HL-60 (cell line): Measurements from ENCODE around the gene ERC2.

Source experiments
- CTCF ChIP-seq: IDR thresholded peaks from one replicate; pipeline ENCODE4 v1.5.1; 2011; ENCODE audit warnings: low read length, control low read depth, inconsistent platforms; ENCODE audit not compliant: insufficient read depth
- GABPA ChIP-seq: IDR thresholded peaks from 2 replicates; pipeline ENCODE4 v1.6.1; 2012; ENCODE audit warnings: low read depth
- POLR2AphosphoS5 ChIP-seq: IDR thresholded peaks from 2 replicates; pipeline ENCODE4 v1.6.1; 2012; ENCODE audit warnings: low read depth
- TF ChIP-seq, protein P1 (sequence below): IDR thresholded peaks from 2 replicates; pipeline ENCODE4 v1.6.1; 2012; ENCODE audit warnings: low read depth; ENCODE audit not compliant: insufficient replicate concordance

GRCh38 chr3:56187051-56187450 is 281.2 kb downstream of the ERC2 start:
- TF ChIP-seq CTCF = no peak
- no peak for TF ChIP-seq POLR2AphosphoS5
- TF ChIP-seq, protein P1, sequence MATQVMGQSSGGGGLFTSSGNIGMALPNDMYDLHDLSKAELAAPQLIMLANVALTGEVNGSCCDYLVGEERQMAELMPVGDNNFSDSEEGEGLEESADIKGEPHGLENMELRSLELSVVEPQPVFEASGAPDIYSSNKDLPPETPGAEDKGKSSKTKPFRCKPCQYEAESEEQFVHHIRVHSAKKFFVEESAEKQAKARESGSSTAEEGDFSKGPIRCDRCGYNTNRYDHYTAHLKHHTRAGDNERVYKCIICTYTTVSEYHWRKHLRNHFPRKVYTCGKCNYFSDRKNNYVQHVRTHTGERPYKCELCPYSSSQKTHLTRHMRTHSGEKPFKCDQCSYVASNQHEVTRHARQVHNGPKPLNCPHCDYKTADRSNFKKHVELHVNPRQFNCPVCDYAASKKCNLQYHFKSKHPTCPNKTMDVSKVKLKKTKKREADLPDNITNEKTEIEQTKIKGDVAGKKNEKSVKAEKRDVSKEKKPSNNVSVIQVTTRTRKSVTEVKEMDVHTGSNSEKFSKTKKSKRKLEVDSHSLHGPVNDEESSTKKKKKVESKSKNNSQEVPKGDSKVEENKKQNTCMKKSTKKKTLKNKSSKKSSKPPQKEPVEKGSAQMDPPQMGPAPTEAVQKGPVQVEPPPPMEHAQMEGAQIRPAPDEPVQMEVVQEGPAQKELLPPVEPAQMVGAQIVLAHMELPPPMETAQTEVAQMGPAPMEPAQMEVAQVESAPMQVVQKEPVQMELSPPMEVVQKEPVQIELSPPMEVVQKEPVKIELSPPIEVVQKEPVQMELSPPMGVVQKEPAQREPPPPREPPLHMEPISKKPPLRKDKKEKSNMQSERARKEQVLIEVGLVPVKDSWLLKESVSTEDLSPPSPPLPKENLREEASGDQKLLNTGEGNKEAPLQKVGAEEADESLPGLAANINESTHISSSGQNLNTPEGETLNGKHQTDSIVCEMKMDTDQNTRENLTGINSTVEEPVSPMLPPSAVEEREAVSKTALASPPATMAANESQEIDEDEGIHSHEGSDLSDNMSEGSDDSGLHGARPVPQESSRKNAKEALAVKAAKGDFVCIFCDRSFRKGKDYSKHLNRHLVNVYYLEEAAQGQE = no peak
- TF ChIP-seq GABPA = no peak
